Loucy (cell line): ENCODE results near the gene BCL2.

Source experiments
- H2AFZ ChIP-seq: fragments of 200-600 bp; sonication (generic); 2 replicates; pipeline ENCODE4 v1.6.0; 2016; ENCODE audit warnings: antibody characterized with exemption, mild to moderate bottlenecking, low read length, moderate library complexity
- H3F3A ChIP-seq: fragments of 200-600 bp; 2 replicates; pipeline ENCODE4 v1.6.0; 2016; ENCODE audit warnings: antibody characterized with exemption, low read depth, mild to moderate bottlenecking
- H3K27me3 ChIP-seq: fragments of 200-600 bp; sonication (generic); 2 replicates; pipeline ENCODE4 v1.6.1; 2014; ENCODE audit warnings: low read length, mild to moderate bottlenecking; ENCODE audit not compliant: insufficient read depth, poor library complexity, severe bottlenecking
- H3K36me3 ChIP-seq: fragments of 200-600 bp; sonication (generic); 2 replicates; pipeline ENCODE4 v1.6.1; 2016; ENCODE audit warnings: low read length; ENCODE audit not compliant: insufficient read depth
- H3K4me1 ChIP-seq: fragments of 200-600 bp; sonication (generic); 2 replicates; pipeline ENCODE4 v1.5.1; 2014; ENCODE audit warnings: low read length, mild to moderate bottlenecking; ENCODE audit not compliant: insufficient read depth, poor library complexity, severe bottlenecking
- H3K4me2 ChIP-seq: fragments of 200-600 bp; sonication (generic); 2 replicates; pipeline ENCODE4 v1.6.0; 2014; ENCODE audit warnings: antibody characterized with exemption, low read length, low read depth, mild to moderate bottlenecking; ENCODE audit not compliant: poor library complexity, severe bottlenecking
- H3K4me3 ChIP-seq: fragments of 200-600 bp; sonication (generic); 2 replicates; pipeline ENCODE4 v1.5.1; 2014; ENCODE audit warnings: low read length, mild to moderate bottlenecking, mixed read lengths; ENCODE audit not compliant: poor library complexity, severe bottlenecking
- H3K79me2 ChIP-seq: fragments of 200-600 bp; sonication (generic); 2 replicates; pipeline ENCODE4 v1.6.1; 2014; ENCODE audit warnings: low read length; ENCODE audit not compliant: insufficient read depth
- H3K9ac ChIP-seq: fragments of 200-600 bp; sonication (generic); 2 replicates; pipeline ENCODE4 v1.6.0; 2014; ENCODE audit warnings: mild to moderate bottlenecking, low read depth, low read length, moderate library complexity; ENCODE audit not compliant: poor library complexity, severe bottlenecking
- H3K9me2 ChIP-seq: fragments of 200-600 bp; sonication (generic); replicated peaks from 2 replicates; pipeline ENCODE4 v1.6.1; 2016; ENCODE audit warnings: low read depth, low read length, mixed read lengths
- H3K9me3 ChIP-seq: fragments of 200-600 bp; sonication (generic); 2 replicates; pipeline ENCODE4 v1.6.1; 2014; ENCODE audit warnings: mild to moderate bottlenecking, antibody characterized with exemption, low read length, low read depth; ENCODE audit not compliant: insufficient read depth
- H4K20me1 ChIP-seq: fragments of 200-600 bp; sonication (generic); 2 replicates; pipeline ENCODE4 v1.6.0; 2014; ENCODE audit warnings: antibody characterized with exemption, low read length, mild to moderate bottlenecking; ENCODE audit not compliant: insufficient read depth, poor library complexity, severe bottlenecking
- CTCF ChIP-seq: fragments of 200-600 bp; sonication (generic); conservative IDR thresholded peaks from 2 replicates; pipeline ENCODE4 v1.5.1; 2014; ENCODE audit warnings: mild to moderate bottlenecking, antibody characterized with exemption, low read length
- EZH2phosphoT487 ChIP-seq: fragments of 200-600 bp; IDR thresholded peaks from 2 replicates; pipeline ENCODE4 v1.6.1; 2018; ENCODE audit warnings: antibody characterized with exemption, mild to moderate bottlenecking, moderate library complexity, borderline replicate concordance

BCL2 gene

DNA sequence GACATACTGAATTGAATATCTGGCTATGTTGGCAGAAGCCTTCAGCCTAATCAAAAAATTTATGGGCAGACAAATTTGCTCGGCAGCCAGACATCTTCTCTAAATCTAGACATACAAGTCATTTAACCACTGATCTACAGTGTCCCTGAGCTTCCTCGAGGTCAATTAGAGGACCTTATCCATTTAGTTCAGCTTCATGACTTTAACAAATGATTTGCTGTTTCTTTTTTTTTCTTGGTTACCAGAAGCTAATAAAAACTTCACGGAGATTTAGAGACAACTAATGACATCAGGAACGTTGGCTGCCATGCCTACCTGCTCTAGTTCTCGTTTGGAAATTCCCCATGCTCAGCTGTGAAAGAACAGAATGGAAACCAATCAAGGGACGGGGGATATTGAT lies 223.8 kb downstream of the BCL2 start:
- no peak overlapping the region for H3K4me3 ChIP-seq
- H4K20me1 ChIP-seq, result no peaks in the 10 kb centered on the region
- no peaks in the 10 kb centered on the region for H3K36me3 ChIP-seq
- TF ChIP-seq CTCF (no peak), EZH2phosphoT487 (no peak)
- no peaks in the 10 kb centered on the region for H3K9me2 ChIP-seq
- H3F3A ChIP-seq, result peaks cover 16% of the 10 kb centered on the region
- no peaks in the 10 kb centered on the region for H3K9me3 ChIP-seq
- peak overlapping the region; percentile 87 for H3K9ac ChIP-seq
- H3K27me3 ChIP-seq, result no peaks in the 10 kb centered on the region
- H3K4me2 ChIP-seq, result no peak overlapping the region
- 0 out of 2 replicates have a peak overlapping the region, but pooled peaks have one; percentile 10 for H2AFZ ChIP-seq
- H3K79me2 ChIP-seq, result no peaks in the 10 kb centered on the region
- H3K4me1 ChIP-seq, result peaks cover 72% of the 10 kb centered on the region

DNA sequence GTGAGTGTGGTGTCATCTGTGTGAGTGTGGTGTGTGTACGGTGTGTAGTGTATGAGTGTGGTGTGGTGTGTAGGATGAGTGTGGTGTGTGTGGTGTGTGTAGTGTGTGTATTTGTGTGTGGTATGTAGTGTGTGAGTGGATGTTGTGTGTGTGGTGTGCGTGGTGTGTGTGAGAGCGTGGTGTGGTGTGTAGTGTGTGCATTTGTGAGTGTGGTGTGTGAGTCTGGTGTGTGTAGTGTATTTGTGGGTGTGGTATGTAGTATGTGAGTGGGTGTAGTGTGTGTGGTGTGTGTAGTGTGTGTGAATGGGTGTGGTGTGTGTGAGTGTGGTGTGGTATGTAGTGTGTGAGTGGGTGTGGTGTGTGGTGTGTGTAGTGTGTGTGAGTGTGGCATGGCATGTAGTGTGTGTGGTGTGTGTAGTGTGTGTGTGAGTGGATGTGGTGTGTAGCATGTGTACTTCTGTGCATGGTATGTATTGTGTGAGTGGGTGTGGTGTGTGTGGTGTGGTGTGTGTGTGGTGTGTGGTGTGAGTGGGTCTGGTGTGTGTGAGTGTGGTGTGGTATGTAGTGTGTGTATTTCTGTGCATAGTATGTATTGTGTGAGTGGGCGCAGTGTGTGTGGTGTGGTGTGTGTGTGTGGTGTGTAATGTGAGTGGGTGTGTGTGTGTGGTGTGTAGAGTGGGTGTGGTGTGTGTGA lies 227.8 kb downstream of the BCL2 start:
- Histone ChIP-seq H3K9me2 (no peaks in the 10 kb centered on the region), H2AFZ (no peak overlapping the region), H3K4me1 (peaks cover 37% of the 10 kb centered on the region), H4K20me1 (no peaks in the 10 kb centered on the region), H3K79me2 (no peaks in the 10 kb centered on the region), H3K9ac (no peak overlapping the region), H3F3A (no peaks in the 10 kb centered on the region), H3K27me3 (no peaks in the 10 kb centered on the region), H3K4me3 (no peak overlapping the region), H3K36me3 (no peaks in the 10 kb centered on the region), H3K4me2 (no peak overlapping the region), H3K9me3 (no peaks in the 10 kb centered on the region)
- TF ChIP-seq CTCF (no peak), EZH2phosphoT487 (no peak)

- H3K79me2 ChIP-seq, result no peaks in the 10 kb centered on the region
- no peaks in the 10 kb centered on the region for H3K9me3 ChIP-seq
- H3K4me1 ChIP-seq, result peaks cover 22% of the 10 kb centered on the region
- TF ChIP-seq EZH2phosphoT487 (no peak), CTCF (no peak)
- no peaks in the 10 kb centered on the region for H4K20me1 ChIP-seq
- no peaks in the 10 kb centered on the region for H3F3A ChIP-seq
- H2AFZ ChIP-seq, result no peak overlapping the region
- H3K27me3 ChIP-seq, result no peaks in the 10 kb centered on the region
- H3K4me2 ChIP-seq, result no peak overlapping the region
- no peak overlapping the region for H3K9ac ChIP-seq
- no peak overlapping the region for H3K4me3 ChIP-seq
- H3K36me3 ChIP-seq, result no peaks in the 10 kb centered on the region
- H3K9me2 ChIP-seq, result no peaks in the 10 kb centered on the region
These were observed 229.2 kb downstream of the BCL2 start for GRCh38 chr18:63090334-63090733.
